Testis (tissue), 2 donors: ENCODE measurements around the gene MXD1.

Source experiments
- CTCF ChIP-seq, 3 experiments: fragments of 450-650 bp in 2 of 3; fragments of 200-600 bp in 1 of 3; sonication (generic) in 1 of 3; IDR thresholded peaks; one replicate each; pipeline ENCODE4 v1.5.1; 2016 to 2019; ENCODE audit warnings: antibody characterized with exemption in 3 of 3, mild to moderate bottlenecking in 2 of 3, moderate library complexity in 1 of 3
- POLR2A ChIP-seq: fragments of 450-650 bp; IDR thresholded peaks from one replicate; pipeline ENCODE4 v1.6.1; 2017; ENCODE audit warnings: antibody characterized with exemption, mild to moderate bottlenecking, moderate library complexity

GRCh38 chr2:69977906-69978482 lies 63.1 kb downstream of the MXD1 start:
- TF ChIP-seq CTCF (IDR thresholded peaks at IDR 0.05) (no peak), POLR2A (no peak)
